HepG2 (cell line): Measurements from ENCODE around the gene TMPRSS7. TPM values are rescaled to one million over a fixed set of nuclear protein-coding genes. Genes with fewer than 3 reads are reported as not detected.

Experiments
- ARNTL ChIP-seq: sonication (generic); formaldehyde crosslinking; IDR thresholded peaks from 2 replicates; pipeline ENCODE4 v1.4.0; 2020; ENCODE audit warnings: mild to moderate bottlenecking, missing genetic modification reagents
- HOXA7 ChIP-seq: sonication (generic); formaldehyde crosslinking; IDR thresholded peaks from 2 replicates; pipeline ENCODE4 v1.8.1; 2022; ENCODE audit warnings: mild to moderate bottlenecking, missing genetic modification reagents, moderate library complexity
- KLF11 ChIP-seq: IDR thresholded peaks from 2 replicates; pipeline ENCODE4 v1.6.1; 2016; ENCODE audit warnings: missing compliant biosample characterization
- ZNF225 ChIP-seq: sonication (generic); formaldehyde crosslinking; IDR thresholded peaks from 2 replicates; pipeline ENCODE4 v1.4.0; 2020; ENCODE audit warnings: mild to moderate bottlenecking, missing genetic modification reagents
- ZNF292 ChIP-seq: sonication (generic); formaldehyde crosslinking; IDR thresholded peaks from 2 replicates; pipeline ENCODE4 v1.8.1; 2022; ENCODE audit warnings: mild to moderate bottlenecking, low read depth, missing genetic modification reagents, borderline replicate concordance
- ZNF607 ChIP-seq: sonication (generic); formaldehyde crosslinking; IDR thresholded peaks from 2 replicates; pipeline ENCODE4 v1.5.1; 2020; ENCODE audit warnings: missing genetic modification reagents, mild to moderate bottlenecking, borderline replicate concordance
- polyA plus RNA-seq, 8 experiments: library from polyadenylated mRNA; depleted of rRNA in 3 of 8; stranded (reverse) in 7 of 8; unstranded in 1 of 8; fragments of >200 nt; fragmentation: Illumina TruSeq in 4 of 8; extraction: Trizol in 4 of 8; gene quantifications; 2 replicates each; pipeline versions ENCODE4 v1.2.1 to v1.2.3, GENCODE V29; 2011 to 2016; ENCODE audit warnings: low read depth in 4 of 8, missing spikeins in 1 of 8, mixed read lengths in 1 of 8; ENCODE audit not compliant: insufficient read depth in 1 of 8
- total RNA-seq, 5 experiments: library from RNA; depleted of rRNA; stranded (reverse); fragments of >200 nt; fragmentation: Illumina TruSeq; extraction: Trizol; gene quantifications; 2 replicates each; pipeline ENCODE4 v1.2.3, GENCODE V29; 2016; ENCODE audit warnings: low read depth in 1 of 5
- TF ChIP-seq, protein P1 (sequence below): sonication (generic); formaldehyde crosslinking; IDR thresholded peaks from 2 replicates; pipeline ENCODE4 v1.9.0; 2021; ENCODE audit warnings: mild to moderate bottlenecking, missing genetic modification reagents
- TF ChIP-seq, protein P2 (sequence below): IDR thresholded peaks from 2 replicates; pipeline ENCODE4 v1.6.1; 2016; ENCODE audit warnings: control low read depth

The TMPRSS7 gene
- total and polyA plus RNA-seq, 2 of the 13 experiments (the other 11 are each of a cell fraction or from before 2014, with no cell fraction given) = not detected

DNA sequence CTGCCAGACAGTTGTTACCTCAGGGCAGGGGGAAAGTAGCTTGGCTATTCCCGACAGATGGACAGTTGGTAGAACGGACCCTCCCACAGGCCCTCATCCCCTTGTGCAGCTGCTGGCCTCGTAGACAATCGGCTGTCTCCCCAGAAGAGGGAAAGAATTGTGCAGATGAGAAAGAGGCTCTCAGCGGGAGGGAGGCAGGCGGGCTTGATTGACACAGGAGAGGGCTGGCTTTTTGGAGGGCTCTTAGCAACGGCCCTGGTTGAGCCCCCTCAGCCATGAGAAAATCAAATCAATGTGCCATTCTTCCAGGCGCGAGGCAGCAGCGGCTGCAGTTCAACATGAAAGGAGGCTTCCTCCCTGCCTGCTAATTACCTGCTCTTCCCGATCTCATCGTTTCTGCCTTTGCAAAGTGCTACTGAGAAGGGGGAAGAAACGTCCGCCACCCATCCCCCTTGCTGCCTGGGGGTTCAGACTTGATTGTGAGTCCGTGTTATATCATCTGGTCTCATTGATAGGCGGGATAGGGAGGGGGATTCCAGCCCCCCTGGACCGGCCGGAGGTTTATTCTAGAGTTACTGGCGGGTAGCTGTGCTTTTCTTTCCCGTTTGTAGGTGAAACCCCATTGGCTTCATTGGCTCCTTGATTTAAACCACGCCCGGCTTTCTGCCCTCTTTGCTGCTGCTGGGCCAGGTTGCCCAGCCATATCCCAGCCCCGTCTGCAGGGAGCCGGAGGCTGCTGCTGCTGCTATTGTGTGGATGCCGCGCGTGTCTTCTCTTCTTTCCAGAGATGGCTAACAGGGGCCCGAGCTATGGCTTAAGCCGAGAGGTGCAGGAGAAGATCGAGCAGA lies 35.7 kb upstream of the TMPRSS7 start, which contains the start of gene TAGLN3 (continued):
- TF ChIP-seq, protein P1, sequence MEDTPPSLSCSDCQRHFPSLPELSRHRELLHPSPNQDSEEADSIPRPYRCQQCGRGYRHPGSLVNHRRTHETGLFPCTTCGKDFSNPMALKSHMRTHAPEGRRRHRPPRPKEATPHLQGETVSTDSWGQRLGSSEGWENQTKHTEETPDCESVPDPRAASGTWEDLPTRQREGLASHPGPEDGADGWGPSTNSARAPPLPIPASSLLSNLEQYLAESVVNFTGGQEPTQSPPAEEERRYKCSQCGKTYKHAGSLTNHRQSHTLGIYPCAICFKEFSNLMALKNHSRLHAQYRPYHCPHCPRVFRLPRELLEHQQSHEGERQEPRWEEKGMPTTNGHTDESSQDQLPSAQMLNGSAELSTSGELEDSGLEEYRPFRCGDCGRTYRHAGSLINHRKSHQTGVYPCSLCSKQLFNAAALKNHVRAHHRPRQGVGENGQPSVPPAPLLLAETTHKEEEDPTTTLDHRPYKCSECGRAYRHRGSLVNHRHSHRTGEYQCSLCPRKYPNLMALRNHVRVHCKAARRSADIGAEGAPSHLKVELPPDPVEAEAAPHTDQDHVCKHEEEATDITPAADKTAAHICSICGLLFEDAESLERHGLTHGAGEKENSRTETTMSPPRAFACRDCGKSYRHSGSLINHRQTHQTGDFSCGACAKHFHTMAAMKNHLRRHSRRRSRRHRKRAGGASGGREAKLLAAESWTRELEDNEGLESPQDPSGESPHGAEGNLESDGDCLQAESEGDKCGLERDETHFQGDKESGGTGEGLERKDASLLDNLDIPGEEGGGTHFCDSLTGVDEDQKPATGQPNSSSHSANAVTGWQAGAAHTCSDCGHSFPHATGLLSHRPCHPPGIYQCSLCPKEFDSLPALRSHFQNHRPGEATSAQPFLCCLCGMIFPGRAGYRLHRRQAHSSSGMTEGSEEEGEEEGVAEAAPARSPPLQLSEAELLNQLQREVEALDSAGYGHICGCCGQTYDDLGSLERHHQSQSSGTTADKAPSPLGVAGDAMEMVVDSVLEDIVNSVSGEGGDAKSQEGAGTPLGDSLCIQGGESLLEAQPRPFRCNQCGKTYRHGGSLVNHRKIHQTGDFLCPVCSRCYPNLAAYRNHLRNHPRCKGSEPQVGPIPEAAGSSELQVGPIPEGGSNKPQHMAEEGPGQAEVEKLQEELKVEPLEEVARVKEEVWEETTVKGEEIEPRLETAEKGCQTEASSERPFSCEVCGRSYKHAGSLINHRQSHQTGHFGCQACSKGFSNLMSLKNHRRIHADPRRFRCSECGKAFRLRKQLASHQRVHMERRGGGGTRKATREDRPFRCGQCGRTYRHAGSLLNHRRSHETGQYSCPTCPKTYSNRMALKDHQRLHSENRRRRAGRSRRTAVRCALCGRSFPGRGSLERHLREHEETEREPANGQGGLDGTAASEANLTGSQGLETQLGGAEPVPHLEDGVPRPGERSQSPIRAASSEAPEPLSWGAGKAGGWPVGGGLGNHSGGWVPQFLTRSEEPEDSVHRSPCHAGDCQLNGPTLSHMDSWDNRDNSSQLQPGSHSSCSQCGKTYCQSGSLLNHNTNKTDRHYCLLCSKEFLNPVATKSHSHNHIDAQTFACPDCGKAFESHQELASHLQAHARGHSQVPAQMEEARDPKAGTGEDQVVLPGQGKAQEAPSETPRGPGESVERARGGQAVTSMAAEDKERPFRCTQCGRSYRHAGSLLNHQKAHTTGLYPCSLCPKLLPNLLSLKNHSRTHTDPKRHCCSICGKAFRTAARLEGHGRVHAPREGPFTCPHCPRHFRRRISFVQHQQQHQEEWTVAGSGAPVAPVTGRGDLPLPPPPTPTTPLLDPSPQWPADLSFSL (CRISPR knock-in tag) = no peak
- TF ChIP-seq HOXA7 (CRISPR knock-in tag) = no peak
- TF ChIP-seq KLF11 = no peak
- TF ChIP-seq, protein P2, sequence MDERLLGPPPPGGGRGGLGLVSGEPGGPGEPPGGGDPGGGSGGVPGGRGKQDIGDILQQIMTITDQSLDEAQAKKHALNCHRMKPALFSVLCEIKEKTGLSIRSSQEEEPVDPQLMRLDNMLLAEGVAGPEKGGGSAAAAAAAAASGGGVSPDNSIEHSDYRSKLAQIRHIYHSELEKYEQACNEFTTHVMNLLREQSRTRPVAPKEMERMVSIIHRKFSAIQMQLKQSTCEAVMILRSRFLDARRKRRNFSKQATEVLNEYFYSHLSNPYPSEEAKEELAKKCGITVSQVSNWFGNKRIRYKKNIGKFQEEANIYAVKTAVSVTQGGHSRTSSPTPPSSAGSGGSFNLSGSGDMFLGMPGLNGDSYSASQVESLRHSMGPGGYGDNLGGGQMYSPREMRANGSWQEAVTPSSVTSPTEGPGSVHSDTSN (CRISPR knock-in tag) = 0 out of 2 replicates have a peak, but pooled peaks have one; percentile 36
- 0 out of 2 replicates have a peak, but pooled peaks have one; percentile 19 for TF ChIP-seq ZNF292 (CRISPR knock-in tag)
- TF ChIP-seq ZNF607 (CRISPR knock-in tag) = 0 out of 2 replicates have a peak, but pooled peaks have one; percentile 25
- TF ChIP-seq ARNTL (CRISPR knock-in tag) = no peak
- TF ChIP-seq ZNF225 (CRISPR knock-in tag) = no peak
